ENCODE measurements around the gene PET100. TPM values are rescaled to one million over a fixed set of nuclear protein-coding genes. Genes with fewer than 3 reads are reported as not detected.

PET100 gene
- total and polyA plus RNA-seq, 2 donors from 2014 or later: 112 to 181 TPM

GRCh38 chr19:7600721-7601120 is 28.9 kb upstream of the PET100 start:
- no peak overlapping the region for H3K27ac ChIP-seq (ENCODE audit: low read depth in 2 of 2, low read length in 2 of 2)
- H3K9ac ChIP-seq (ENCODE audit: low read length in 3 of 3): no peak overlapping the region
- no peaks in the 10 kb centered on the region for H3K9me3 ChIP-seq (ENCODE audit: control insufficient read depth in 2 of 3, insufficient read depth in 1 of 3, low read length in 3 of 3)
- TF ChIP-seq, protein P1, sequence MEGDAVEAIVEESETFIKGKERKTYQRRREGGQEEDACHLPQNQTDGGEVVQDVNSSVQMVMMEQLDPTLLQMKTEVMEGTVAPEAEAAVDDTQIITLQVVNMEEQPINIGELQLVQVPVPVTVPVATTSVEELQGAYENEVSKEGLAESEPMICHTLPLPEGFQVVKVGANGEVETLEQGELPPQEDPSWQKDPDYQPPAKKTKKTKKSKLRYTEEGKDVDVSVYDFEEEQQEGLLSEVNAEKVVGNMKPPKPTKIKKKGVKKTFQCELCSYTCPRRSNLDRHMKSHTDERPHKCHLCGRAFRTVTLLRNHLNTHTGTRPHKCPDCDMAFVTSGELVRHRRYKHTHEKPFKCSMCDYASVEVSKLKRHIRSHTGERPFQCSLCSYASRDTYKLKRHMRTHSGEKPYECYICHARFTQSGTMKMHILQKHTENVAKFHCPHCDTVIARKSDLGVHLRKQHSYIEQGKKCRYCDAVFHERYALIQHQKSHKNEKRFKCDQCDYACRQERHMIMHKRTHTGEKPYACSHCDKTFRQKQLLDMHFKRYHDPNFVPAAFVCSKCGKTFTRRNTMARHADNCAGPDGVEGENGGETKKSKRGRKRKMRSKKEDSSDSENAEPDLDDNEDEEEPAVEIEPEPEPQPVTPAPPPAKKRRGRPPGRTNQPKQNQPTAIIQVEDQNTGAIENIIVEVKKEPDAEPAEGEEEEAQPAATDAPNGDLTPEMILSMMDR (IDR thresholded peaks at IDR 0.05; ENCODE audit: borderline replicate concordance, extremely low read depth, insufficient read depth): no peak
- no peaks in the 10 kb centered on the region for H3K36me3 ChIP-seq (ENCODE audit: control insufficient read depth in 2 of 3, insufficient read depth in 3 of 3, low read length in 3 of 3)
- no peaks in the 10 kb centered on the region for H3K27me3 ChIP-seq (ENCODE audit: control insufficient read depth, insufficient read depth, low read length)
- no peaks in the 10 kb centered on the region for H3K4me1 ChIP-seq (ENCODE audit: control insufficient read depth in 2 of 3, insufficient read depth in 2 of 3, low read depth in 1 of 3, low read length in 3 of 3)
- H3K4me3 ChIP-seq (ENCODE audit: low read length in 3 of 3): no peak overlapping the region
- FAIRE-seq: no peak
- no peak for DNase-seq
- intact Hi-C loops (cut with DNase I): no loop called here

- intact Hi-C loops (cut with DNase I): no loop called here
- Histone ChIP-seq H3K4me3 (ENCODE audit: low read length in 3 of 3) (no peak overlapping the region), H3K9ac (ENCODE audit: low read length in 3 of 3) (no peak overlapping the region), H3K27me3 (ENCODE audit: control insufficient read depth, insufficient read depth, low read length) (no peaks in the 10 kb centered on the region), H3K36me3 (ENCODE audit: control insufficient read depth in 2 of 3, insufficient read depth in 3 of 3, low read length in 3 of 3) (no peaks in the 10 kb centered on the region), H3K4me1 (ENCODE audit: control insufficient read depth in 2 of 3, insufficient read depth in 2 of 3, low read depth in 1 of 3, low read length in 3 of 3) (no peaks in the 10 kb centered on the region), H3K9me3 (ENCODE audit: control insufficient read depth in 2 of 3, insufficient read depth in 1 of 3, low read length in 3 of 3) (no peaks in the 10 kb centered on the region), H3K27ac (ENCODE audit: low read depth in 2 of 2, low read length in 2 of 2) (no peak overlapping the region)
- no peak for DNase-seq
- TF ChIP-seq, protein P1 (IDR thresholded peaks at IDR 0.05; ENCODE audit: borderline replicate concordance, extremely low read depth, insufficient read depth): no peak
- no peak for FAIRE-seq
Measured at GRCh38 chr19:7602240-7602934, 27.2 kb upstream of the PET100 start.

- no peak for DNase-seq
- no peaks in the 10 kb centered on the region for H3K36me3 ChIP-seq (ENCODE audit: control insufficient read depth in 2 of 3, insufficient read depth in 3 of 3, low read length in 3 of 3)
- H3K4me3 ChIP-seq (ENCODE audit: low read length in 3 of 3): no peak overlapping the region
Measured at GRCh38 chr19:7602935-7603497, 26.6 kb upstream of the PET100 start.

More at GRCh38 chr19:7602935-7603497, 26.6 kb upstream of the PET100 start:
- Histone ChIP-seq H3K4me1 (ENCODE audit: control insufficient read depth in 2 of 3, insufficient read depth in 2 of 3, low read depth in 1 of 3, low read length in 3 of 3) (no peaks in the 10 kb centered on the region), H3K9ac (ENCODE audit: low read length in 3 of 3) (no peak overlapping the region), H3K27ac (ENCODE audit: low read depth in 2 of 2, low read length in 2 of 2) (no peak overlapping the region), H3K9me3 (ENCODE audit: control insufficient read depth in 2 of 3, insufficient read depth in 1 of 3, low read length in 3 of 3) (no peaks in the 10 kb centered on the region), H3K27me3 (ENCODE audit: control insufficient read depth, insufficient read depth, low read length) (no peaks in the 10 kb centered on the region)
- no peak for FAIRE-seq
- TF ChIP-seq, protein P1 (IDR thresholded peaks at IDR 0.05; ENCODE audit: borderline replicate concordance, extremely low read depth, insufficient read depth): no peak
- intact Hi-C loops (cut with DNase I): no loop called here
